Glomerular visceral epithelial cell (primary cell): ENCODE measurements around the gene ZNF181.

Experiments used
- DNase-seq: peaks from one replicate; pipeline ENCODE4 v3.0.0-alpha.2; 2016; ENCODE audit errors: extremely low spot score

Gene ZNF181

GRCh38 chr19:34759218-34759917, 25.3 kb downstream of the ZNF181 start:
- no peak for DNase-seq

GRCh38 chr19:34766386-34766785, 32.3 kb downstream of the ZNF181 start:
- DNase-seq = no peak

GRCh38 chr19:34767951-34768350, 33.9 kb downstream of the ZNF181 start:
- no peak for DNase-seq

- peak; percentile 87 for DNase-seq
These were observed 38.9 kb downstream of the ZNF181 start, which contains the start of gene ZNF599 for GRCh38 chr19:34772697-34773554. Gene ZNF599 (minus strand): TSS chr19:34773215. CDS start chr19:34772841, 374 bp downstream.

- DNase-seq = no peak
These were observed 39.5 kb downstream of the ZNF181 start for GRCh38 chr19:34773555-34773864.

GRCh38 chr19:34774857-34775256, 40.8 kb downstream of the ZNF181 start:
- DNase-seq = no peak

- no peak for DNase-seq
These were observed 44.3 kb downstream of the ZNF181 start for GRCh38 chr19:34778342-34778741.

- DNase-seq = no peak
These were observed 45.6 kb downstream of the ZNF181 start for GRCh38 chr19:34779652-34780051.

GRCh38 chr19:34786236-34786635, 52.2 kb downstream of the ZNF181 start:
- no peak for DNase-seq

GRCh38 chr19:34787059-34787824, 53.2 kb downstream of the ZNF181 start:
- DNase-seq = no peak

GRCh38 chr19:34788074-34788473, 54.0 kb downstream of the ZNF181 start:
- DNase-seq = no peak

GRCh38 chr19:34793565-34793964, 59.5 kb downstream of the ZNF181 start:
- DNase-seq = no peak

GRCh38 chr19:34794066-34794960, 60.3 kb downstream of the ZNF181 start:
- DNase-seq = no peak
